ENCODE data around the gene SPPL2A.

DNA sequence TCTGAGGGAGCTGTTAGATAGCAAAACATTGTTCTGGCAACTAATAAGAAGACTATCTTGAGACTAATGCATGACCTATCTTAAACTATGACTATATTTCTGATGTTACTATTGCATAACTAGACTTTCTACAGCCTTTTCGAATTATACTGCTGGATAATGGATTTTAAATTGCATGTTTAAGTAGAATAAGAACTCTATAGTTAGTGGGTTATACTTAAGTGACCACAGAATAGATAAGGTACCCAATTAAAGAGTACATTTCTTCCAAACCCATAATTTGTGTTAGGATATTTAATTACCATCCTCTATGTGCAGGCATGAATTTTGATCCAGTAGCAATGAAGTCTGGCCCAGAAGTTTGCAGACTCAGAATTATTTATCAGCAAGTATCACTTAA, 44.6 kb upstream of the SPPL2A start:
- TF ChIP-seq, protein P1, sequence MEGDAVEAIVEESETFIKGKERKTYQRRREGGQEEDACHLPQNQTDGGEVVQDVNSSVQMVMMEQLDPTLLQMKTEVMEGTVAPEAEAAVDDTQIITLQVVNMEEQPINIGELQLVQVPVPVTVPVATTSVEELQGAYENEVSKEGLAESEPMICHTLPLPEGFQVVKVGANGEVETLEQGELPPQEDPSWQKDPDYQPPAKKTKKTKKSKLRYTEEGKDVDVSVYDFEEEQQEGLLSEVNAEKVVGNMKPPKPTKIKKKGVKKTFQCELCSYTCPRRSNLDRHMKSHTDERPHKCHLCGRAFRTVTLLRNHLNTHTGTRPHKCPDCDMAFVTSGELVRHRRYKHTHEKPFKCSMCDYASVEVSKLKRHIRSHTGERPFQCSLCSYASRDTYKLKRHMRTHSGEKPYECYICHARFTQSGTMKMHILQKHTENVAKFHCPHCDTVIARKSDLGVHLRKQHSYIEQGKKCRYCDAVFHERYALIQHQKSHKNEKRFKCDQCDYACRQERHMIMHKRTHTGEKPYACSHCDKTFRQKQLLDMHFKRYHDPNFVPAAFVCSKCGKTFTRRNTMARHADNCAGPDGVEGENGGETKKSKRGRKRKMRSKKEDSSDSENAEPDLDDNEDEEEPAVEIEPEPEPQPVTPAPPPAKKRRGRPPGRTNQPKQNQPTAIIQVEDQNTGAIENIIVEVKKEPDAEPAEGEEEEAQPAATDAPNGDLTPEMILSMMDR (IDR thresholded peaks at IDR 0.05; ENCODE audit: borderline replicate concordance, extremely low read depth, low read length, poor library complexity, severe bottlenecking): no peak
- TF ChIP-seq EZH2 (IDR thresholded peaks at IDR 0.05; ENCODE audit: borderline replicate concordance, low read depth, low read length, severe bottlenecking): no peak

Data from DND-41 (cell line).